SK-N-MC (cell line): ENCODE data around the gene TMEM270.

Source experiments
- EZH2 ChIP-seq: fragments of 200-600 bp; sonication (generic); IDR thresholded peaks from one replicate; pipeline ENCODE4 v1.6.1; 2017; ENCODE audit warnings: antibody characterized with exemption
- POLR2AphosphoS5 ChIP-seq: IDR thresholded peaks from 2 replicates; pipeline ENCODE4 v1.6.1; 2012; ENCODE audit warnings: mild to moderate bottlenecking, low read depth, low read length, borderline replicate concordance

DNA sequence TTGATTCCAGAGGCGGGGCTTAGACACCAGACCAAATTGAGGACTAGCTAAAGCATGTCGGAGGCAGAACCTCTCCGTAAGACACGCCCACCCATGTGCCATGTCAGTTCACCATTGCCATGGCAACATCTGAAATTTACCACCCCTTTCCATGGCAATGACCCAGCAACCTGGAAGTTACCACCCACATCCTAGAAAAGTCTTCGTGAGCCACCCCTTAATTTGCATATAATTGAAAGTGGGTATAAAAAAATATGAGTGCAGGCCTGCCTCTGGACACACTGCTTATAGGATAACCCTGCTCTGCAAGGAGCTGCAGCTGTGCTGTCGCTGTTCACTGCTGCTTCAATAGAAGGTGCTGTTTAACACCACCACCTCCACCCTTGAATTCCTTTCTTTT lies 28.0 kb downstream of the TMEM270 start:
- TF ChIP-seq POLR2AphosphoS5 (no peak), EZH2 (no peak)
